Mesothelial cell of epicardium (in vitro differentiated cells): Measurements from ENCODE around the gene MACROH2A1. TPM values are rescaled to one million over a fixed set of nuclear protein-coding genes. Genes with fewer than 3 reads are reported as not detected.
A peak's percentile ranks its signal among the peaks of the same experiment; 100 is the strongest.
"Not testable (repeated sequence)": the region's sequence is repeated elsewhere in the genome, so short reads cannot be mapped to it uniquely, and the experiment has no call there.

ENCODE experiments used
- DNase-seq, 2 experiments: peaks; one replicate each; pipeline ENCODE4 v3.0.0; 2021; ENCODE audit warnings: low spot score in 2 of 2; ENCODE audit not compliant: unreplicated experiment in 2 of 2
- H3K27ac Mint-ChIP-seq: 2 replicates; pipeline ENCODE4 v1.8.0; 2021; ENCODE audit warnings: mixed read lengths
- H3K27me3 Mint-ChIP-seq: 2 replicates; pipeline ENCODE4 v1.8.0; 2021; ENCODE audit warnings: low read depth, mixed read lengths
- H3K36me3 Mint-ChIP-seq: 2 replicates; pipeline ENCODE4 v1.8.0; 2021; ENCODE audit warnings: mixed read lengths
- H3K4me1 Mint-ChIP-seq: 2 replicates; pipeline ENCODE4 v1.8.0; 2021; ENCODE audit warnings: mixed read lengths
- H3K4me3 Mint-ChIP-seq: 2 replicates; pipeline ENCODE4 v1.8.0; 2021; ENCODE audit warnings: mild to moderate bottlenecking, moderate library complexity, mixed read lengths
- H3K9me3 Mint-ChIP-seq: 2 replicates; pipeline ENCODE4 v1.8.0; 2021; ENCODE audit warnings: mixed read lengths
- total RNA-seq: library from RNA; stranded (reverse); gene quantifications from 3 replicates; pipeline ENCODE4 v1.2.1, GENCODE V29; 2021
- TF ChIP-seq, protein P1 (sequence below): fragments of 200-600 bp; sonication (generic); IDR thresholded peaks from one replicate; pipeline ENCODE4 v1.5.0; 2021; ENCODE audit warnings: antibody characterized with exemption; ENCODE audit not compliant: unreplicated experiment

MACROH2A1 gene
- total RNA-seq, 1 donor from 2014 or later: 276 TPM

DNA sequence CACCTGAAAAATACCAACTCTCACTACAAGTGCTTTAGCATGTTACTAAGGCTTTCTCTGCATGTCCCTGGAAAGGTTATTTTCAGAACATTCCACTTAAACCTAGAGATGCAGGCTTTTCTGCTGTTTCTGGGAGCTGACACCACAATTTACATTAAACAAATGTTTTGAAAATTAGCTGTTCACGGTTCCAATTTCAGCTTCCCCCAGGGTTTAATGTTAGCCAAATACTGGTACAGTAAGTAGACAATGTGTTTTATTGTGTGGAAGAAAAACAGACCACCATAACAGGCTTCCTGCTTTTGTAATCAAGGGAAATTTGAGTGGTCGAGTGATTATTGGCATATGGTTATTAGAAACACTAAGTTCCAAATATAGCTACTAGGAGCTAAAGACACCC, 32.0 kb downstream of the MACROH2A1 start:
- H3K4me1 Mint-ChIP-seq: peaks cover 31% of the 10 kb centered on the region
- H3K36me3 Mint-ChIP-seq: peaks cover 13% of the 10 kb centered on the region
- H3K4me3 Mint-ChIP-seq: no peak overlapping the region
- H3K27me3 Mint-ChIP-seq: no peaks in the 10 kb centered on the region
- H3K9me3 Mint-ChIP-seq: no peaks in the 10 kb centered on the region
- DNase-seq: no peak
- H3K27ac Mint-ChIP-seq: peak overlapping the region; percentile 3
- TF ChIP-seq, protein P1, sequence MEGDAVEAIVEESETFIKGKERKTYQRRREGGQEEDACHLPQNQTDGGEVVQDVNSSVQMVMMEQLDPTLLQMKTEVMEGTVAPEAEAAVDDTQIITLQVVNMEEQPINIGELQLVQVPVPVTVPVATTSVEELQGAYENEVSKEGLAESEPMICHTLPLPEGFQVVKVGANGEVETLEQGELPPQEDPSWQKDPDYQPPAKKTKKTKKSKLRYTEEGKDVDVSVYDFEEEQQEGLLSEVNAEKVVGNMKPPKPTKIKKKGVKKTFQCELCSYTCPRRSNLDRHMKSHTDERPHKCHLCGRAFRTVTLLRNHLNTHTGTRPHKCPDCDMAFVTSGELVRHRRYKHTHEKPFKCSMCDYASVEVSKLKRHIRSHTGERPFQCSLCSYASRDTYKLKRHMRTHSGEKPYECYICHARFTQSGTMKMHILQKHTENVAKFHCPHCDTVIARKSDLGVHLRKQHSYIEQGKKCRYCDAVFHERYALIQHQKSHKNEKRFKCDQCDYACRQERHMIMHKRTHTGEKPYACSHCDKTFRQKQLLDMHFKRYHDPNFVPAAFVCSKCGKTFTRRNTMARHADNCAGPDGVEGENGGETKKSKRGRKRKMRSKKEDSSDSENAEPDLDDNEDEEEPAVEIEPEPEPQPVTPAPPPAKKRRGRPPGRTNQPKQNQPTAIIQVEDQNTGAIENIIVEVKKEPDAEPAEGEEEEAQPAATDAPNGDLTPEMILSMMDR: no peak

DNA sequence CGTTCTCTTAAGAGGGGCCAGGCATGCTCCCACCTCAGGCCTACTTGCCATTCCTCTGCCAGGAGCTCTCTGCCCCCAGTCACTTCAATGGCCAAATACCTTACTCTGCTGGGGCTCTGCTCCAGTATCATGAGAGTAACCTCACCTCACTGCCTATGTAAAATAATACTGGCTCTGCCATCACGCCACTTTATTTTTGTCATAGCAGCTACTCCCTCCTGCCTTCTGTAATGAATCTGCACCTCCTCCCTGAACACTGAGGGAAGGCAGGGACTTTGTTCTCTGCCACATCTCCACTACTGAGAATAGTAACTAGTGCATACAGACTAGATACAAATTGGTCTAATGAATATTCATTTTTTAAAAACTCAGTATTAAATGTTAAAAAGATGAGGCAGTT, 33.8 kb downstream of the MACROH2A1 start:
- Mint-ChIP-seq H3K27ac (peak overlapping the region; percentile 70), H3K4me3 (no peak overlapping the region), H3K9me3 (no peaks in the 10 kb centered on the region), H3K4me1 (peaks cover 25% of the 10 kb centered on the region), H3K36me3 (peaks cover 16% of the 10 kb centered on the region), H3K27me3 (no peaks in the 10 kb centered on the region)
- no peak for DNase-seq
- TF ChIP-seq, protein P1: no peak

DNA sequence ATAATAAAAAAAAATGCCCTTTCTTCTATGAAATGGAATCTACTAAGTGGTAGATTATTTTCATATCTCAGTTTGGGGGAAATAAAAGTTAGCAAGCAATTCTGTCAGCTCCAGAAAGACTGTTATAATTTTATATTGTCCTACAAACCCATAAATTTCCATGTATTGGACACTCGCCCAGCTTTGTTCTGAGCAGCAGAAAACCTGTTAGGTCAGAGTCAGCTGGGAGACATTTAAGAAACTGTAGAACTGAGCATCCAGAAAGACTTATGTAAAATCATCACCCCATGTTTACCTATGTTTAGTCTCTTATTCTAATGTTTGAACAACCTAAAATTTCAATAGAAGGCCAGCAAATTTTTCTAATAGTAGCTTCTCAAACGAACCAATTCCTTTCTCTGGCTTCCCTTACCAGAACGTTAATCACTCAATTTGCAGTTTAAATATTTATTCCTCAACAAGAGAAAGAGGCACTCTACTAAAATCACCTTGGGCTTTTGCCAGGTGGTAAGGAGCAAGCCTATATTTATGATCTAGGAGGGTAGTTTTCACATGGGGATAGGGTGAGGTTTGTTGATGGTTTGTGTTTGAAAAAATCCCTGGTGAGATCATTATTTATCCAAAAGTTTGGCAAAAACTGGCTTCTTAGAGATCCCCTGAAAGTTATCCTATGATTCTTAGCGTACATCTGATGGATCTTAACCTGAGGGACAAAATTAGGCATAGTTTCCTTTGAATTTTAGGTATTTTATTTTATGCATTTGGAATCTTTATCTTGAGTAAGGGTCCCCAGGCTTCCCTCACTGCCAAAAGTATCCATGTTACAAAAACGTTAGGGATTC, 34.4 kb downstream of the MACROH2A1 start:
- peak overlapping the region; percentile 70 for H3K27ac Mint-ChIP-seq
- H3K27me3 Mint-ChIP-seq: no peaks in the 10 kb centered on the region
- DNase-seq: no peak
- TF ChIP-seq, protein P1: no peak
- no peak overlapping the region for H3K4me3 Mint-ChIP-seq
- H3K9me3 Mint-ChIP-seq: no peaks in the 10 kb centered on the region
- H3K4me1 Mint-ChIP-seq: peaks cover 25% of the 10 kb centered on the region
- H3K36me3 Mint-ChIP-seq: peaks cover 13% of the 10 kb centered on the region

DNA sequence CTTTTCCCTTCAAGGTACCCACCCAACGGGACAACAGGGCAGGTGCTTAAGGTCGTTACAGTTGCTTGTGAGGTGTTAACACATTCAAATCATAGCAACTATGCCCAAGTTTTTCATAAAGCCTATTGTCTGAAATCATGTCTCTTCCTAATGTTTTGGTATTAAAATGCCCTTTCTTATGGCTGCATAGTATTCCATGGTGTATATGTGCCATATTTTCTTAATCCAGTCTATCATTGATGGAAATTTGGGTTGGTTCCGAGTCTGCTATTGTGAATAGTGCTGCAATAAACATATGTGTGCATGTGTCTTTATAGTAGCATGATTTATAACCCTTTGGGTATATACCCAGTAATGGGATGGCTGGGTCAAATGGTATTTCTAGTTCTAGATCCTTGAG, 35.7 kb downstream of the MACROH2A1 start:
- H3K9me3 Mint-ChIP-seq, H3K27me3 Mint-ChIP-seq, DNase-seq, H3K4me3 Mint-ChIP-seq: not testable (repeated sequence)
- peaks cover 28% of the 10 kb centered on the region for H3K4me1 Mint-ChIP-seq
- H3K36me3 Mint-ChIP-seq: peaks cover 17% of the 10 kb centered on the region
- peak overlapping the region; percentile 12 for H3K27ac Mint-ChIP-seq

DNA sequence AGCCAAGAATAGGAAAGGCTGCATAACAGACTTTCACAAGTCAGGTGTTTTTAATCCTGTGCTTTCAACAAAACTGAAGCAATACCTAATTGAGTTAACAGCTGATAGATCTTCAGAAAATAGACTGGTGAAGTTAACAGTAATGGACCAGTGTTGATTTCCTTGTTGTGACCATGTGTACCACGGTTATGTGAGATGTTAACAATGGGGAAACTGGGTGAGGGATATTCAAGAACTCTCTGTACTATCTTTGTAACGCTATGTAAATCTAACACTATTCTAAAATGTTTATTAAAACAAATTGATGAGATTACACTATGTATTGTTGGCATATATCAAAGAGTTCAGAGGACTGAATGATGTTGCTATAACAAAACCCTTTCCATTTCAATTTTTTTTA, 36.9 kb downstream of the MACROH2A1 start:
- H3K36me3 Mint-ChIP-seq: peaks cover 17% of the 10 kb centered on the region
- H3K4me1 Mint-ChIP-seq: peaks cover 31% of the 10 kb centered on the region
- TF ChIP-seq, protein P1: no peak
- H3K27me3 Mint-ChIP-seq: no peaks in the 10 kb centered on the region
- no peak overlapping the region for H3K27ac Mint-ChIP-seq
- H3K4me3 Mint-ChIP-seq: no peak overlapping the region
- DNase-seq: no peak
- no peaks in the 10 kb centered on the region for H3K9me3 Mint-ChIP-seq
